Mucosa of rectum (tissue), 2 donors: Measurements from ENCODE around the gene ZC3H7B.

Experiments used
- H3K27ac ChIP-seq, 2 donors: one replicate each; pipeline ENCODE4 v1.7.0; 2013; ENCODE audit warnings: inconsistent platforms in 2 of 2, low read depth in 2 of 2, low read length in 2 of 2
- H3K27me3 ChIP-seq, 2 donors: one replicate each; pipeline ENCODE4 v1.7.0; 2013; ENCODE audit warnings: low read length in 2 of 2; ENCODE audit not compliant: control insufficient read depth in 2 of 2, insufficient read depth in 2 of 2
- H3K36me3 ChIP-seq, 2 donors: one replicate each; pipeline ENCODE4 v1.7.0; 2013; ENCODE audit warnings: low read length in 2 of 2; ENCODE audit not compliant: control insufficient read depth in 2 of 2, insufficient read depth in 2 of 2
- H3K4me1 ChIP-seq, 2 donors: one replicate each; pipeline ENCODE4 v1.7.0; 2013; ENCODE audit warnings: low read length in 2 of 2, mild to moderate bottlenecking in 1 of 2; ENCODE audit not compliant: control insufficient read depth in 2 of 2, insufficient read depth in 2 of 2
- H3K4me3 ChIP-seq, 2 donors: one replicate each; pipeline ENCODE4 v1.7.0; 2013; ENCODE audit warnings: low read length in 2 of 2
- H3K9ac ChIP-seq, 2 donors: one replicate each; pipeline ENCODE4 v1.7.0; 2013; ENCODE audit warnings: low read length in 2 of 2, low read depth in 1 of 2, mild to moderate bottlenecking in 1 of 2
- H3K9me3 ChIP-seq, 2 donors: one replicate each; pipeline ENCODE4 v1.7.0; 2013; ENCODE audit warnings: low read length in 2 of 2; ENCODE audit not compliant: control insufficient read depth in 2 of 2
- donor health status: healthy.
- donor health status: Normal muscosa, but diverticular disease.

The ZC3H7B gene

GRCh38 chr22:41302021-41302767 is 869 bp downstream of the ZC3H7B start:
- Histone ChIP-seq H3K9ac (peak overlapping the region; percentile 74 to 84), H3K9me3 (no peaks in the 10 kb centered on the region), H3K36me3 (no peaks in the 10 kb centered on the region), H3K4me1 (peaks cover 9 to 10% of the 10 kb centered on the region in 2 donors), H3K27me3 (no peaks in the 10 kb centered on the region), H3K27ac (peak overlapping the region; percentile 55 to 56), H3K4me3 (peak overlapping the region; percentile 75 to 76)

DNA sequence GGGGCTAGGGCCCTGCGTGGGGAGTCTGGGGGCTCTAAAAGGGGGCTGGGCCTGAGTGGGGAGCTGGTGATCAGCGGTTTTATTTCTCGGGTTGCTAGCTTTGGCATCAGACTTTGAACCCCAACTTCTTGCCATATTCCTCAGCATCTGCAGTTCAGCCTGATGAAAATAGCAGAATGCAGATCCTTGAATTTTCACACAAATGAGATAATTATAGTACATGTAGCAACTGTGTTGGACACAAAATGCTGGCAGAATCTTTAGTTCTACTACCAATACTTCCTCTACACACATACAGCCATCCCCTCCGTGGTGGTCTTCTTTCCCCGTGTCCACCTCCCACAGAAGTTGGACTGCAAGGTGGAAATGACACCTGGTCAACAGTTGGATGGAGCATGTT is 1.5 kb downstream of the ZC3H7B start:
- H3K36me3 ChIP-seq = peaks cover 0 to under 1% of the 10 kb centered on the region in 2 donors
- no peaks in the 10 kb centered on the region for H3K27me3 ChIP-seq

GRCh38 chr22:41305646-41306045 is 4.3 kb downstream of the ZC3H7B start:
- peaks cover 0 to 9% of the 10 kb centered on the region in 2 donors for H3K36me3 ChIP-seq
- no peak overlapping the region for H3K9ac ChIP-seq
- H3K27me3 ChIP-seq = no peaks in the 10 kb centered on the region
- peaks cover 7 to 16% of the 10 kb centered on the region in 2 donors for H3K4me1 ChIP-seq
- H3K27ac ChIP-seq = no peak overlapping the region
- no peaks in the 10 kb centered on the region for H3K9me3 ChIP-seq
- no peak overlapping the region for H3K4me3 ChIP-seq

More for the DNA sequence above, 1.5 kb downstream of the ZC3H7B start:
- Histone ChIP-seq H3K9ac (peak overlapping the region; percentile 74 to 84), H3K9me3 (no peaks in the 10 kb centered on the region), H3K4me3 (peak overlapping the region; percentile 65 to 75), H3K27ac (peak overlapping the region; percentile 15 to 32), H3K4me1 (peaks cover 9 to 10% of the 10 kb centered on the region in 2 donors)

GRCh38 chr22:41308054-41308453 is 6.7 kb downstream of the ZC3H7B start:
- Histone ChIP-seq H3K4me3 (no peak overlapping the region), H3K27me3 (no peaks in the 10 kb centered on the region)

DNA sequence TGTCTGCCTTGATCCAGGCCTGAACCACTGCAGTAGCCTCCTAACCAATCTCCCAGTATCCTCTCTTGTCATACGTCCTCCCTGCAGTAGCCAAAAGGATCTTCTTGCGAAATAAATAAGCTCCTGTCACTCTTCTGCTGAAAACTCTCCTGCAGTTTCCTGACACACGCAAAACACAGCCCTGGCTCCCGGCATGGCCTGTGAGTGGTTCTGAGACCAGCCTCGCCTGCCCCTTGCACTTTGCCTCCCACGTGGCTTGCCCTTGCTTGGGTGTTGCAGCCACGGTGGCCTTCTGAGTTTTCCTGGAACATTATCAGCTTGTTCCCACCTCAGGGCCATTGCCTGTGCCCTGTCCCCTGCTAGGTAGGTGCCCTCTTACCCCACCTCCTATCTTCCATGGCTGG is 7.2 kb downstream of the ZC3H7B start:
- Histone ChIP-seq H3K27me3 (no peaks in the 10 kb centered on the region), H3K9ac (no peak overlapping the region), H3K36me3 (peaks cover 0 to 9% of the 10 kb centered on the region in 2 donors), H3K27ac (peak overlapping the region in 1 of 2 donors; percentile 28), H3K4me1 (peaks cover 0 to 9% of the 10 kb centered on the region in 2 donors), H3K9me3 (no peaks in the 10 kb centered on the region), H3K4me3 (no peak overlapping the region)

More at GRCh38 chr22:41308054-41308453, 6.7 kb downstream of the ZC3H7B start:
- Histone ChIP-seq H3K9me3 (no peaks in the 10 kb centered on the region), H3K9ac (no peak overlapping the region), H3K27ac (peak overlapping the region in 1 of 2 donors; percentile 28), H3K36me3 (peaks cover 0 to 9% of the 10 kb centered on the region in 2 donors), H3K4me1 (peaks cover under 1 to 11% of the 10 kb centered on the region in 2 donors)

DNA sequence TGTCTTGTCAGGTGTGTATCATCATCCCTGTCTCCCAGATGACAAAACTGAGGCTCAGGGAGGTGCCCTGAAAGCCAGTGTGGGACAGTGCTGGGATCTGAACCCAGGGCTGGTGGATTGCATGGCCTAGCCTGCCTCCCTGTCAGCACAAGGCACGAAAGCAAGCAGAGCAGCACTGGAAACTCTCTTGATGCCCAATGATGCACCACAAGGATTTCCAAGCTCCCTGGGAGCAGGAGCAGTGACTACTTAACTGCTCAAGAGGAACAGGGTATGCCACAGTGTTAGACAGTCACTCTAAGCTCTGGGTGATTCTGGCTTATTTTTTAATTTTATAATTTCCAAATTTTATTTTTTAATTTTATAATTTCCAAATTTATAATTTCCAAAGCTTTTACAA is 9.0 kb downstream of the ZC3H7B start:
- H3K27me3 ChIP-seq = no peaks in the 10 kb centered on the region
- no peaks in the 10 kb centered on the region for H3K9me3 ChIP-seq
- H3K4me1 ChIP-seq = peaks cover 0 to 9% of the 10 kb centered on the region in 2 donors
- H3K9ac ChIP-seq = no peak overlapping the region
- peaks cover 0 to 13% of the 10 kb centered on the region in 2 donors for H3K36me3 ChIP-seq
- H3K4me3 ChIP-seq = no peak overlapping the region
- H3K27ac ChIP-seq = no peak overlapping the region

- Histone ChIP-seq H3K4me3 (no peak overlapping the region), H3K4me1 (peaks cover 0 to 7% of the 10 kb centered on the region in 2 donors), H3K9ac (no peak overlapping the region), H3K27me3 (no peaks in the 10 kb centered on the region), H3K36me3 (peaks cover 0 to 15% of the 10 kb centered on the region in 2 donors), H3K9me3 (no peaks in the 10 kb centered on the region), H3K27ac (no peak overlapping the region)
These were observed 10.2 kb downstream of the ZC3H7B start for GRCh38 chr22:41311487-41311886.

DNA sequence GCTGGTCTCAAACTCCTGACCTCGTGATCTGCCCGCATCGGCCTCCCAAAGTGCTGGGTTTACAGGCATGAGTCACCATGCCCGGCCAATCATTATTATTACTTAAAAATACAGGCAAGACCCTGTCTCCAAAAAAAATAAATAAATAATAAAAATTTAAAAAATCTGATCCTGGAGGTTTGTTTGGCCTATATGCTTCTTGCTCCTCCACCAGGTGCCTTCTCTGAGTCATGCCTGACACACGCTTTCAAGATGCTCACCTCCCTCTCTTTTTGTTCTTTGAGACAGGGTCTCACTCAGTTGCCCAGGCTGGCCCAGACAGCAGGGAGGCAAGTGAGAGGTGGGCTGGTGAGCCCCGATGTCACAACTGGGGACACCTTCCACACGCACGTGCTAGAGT is 13.5 kb downstream of the ZC3H7B start:
- H3K9ac ChIP-seq = no peak overlapping the region
- no peaks in the 10 kb centered on the region for H3K9me3 ChIP-seq
- H3K36me3 ChIP-seq = peaks cover 0 to 9% of the 10 kb centered on the region in 2 donors
- H3K27me3 ChIP-seq = no peaks in the 10 kb centered on the region
- H3K4me1 ChIP-seq = no peaks in the 10 kb centered on the region
- no peak overlapping the region for H3K27ac ChIP-seq
- no peak overlapping the region for H3K4me3 ChIP-seq

DNA sequence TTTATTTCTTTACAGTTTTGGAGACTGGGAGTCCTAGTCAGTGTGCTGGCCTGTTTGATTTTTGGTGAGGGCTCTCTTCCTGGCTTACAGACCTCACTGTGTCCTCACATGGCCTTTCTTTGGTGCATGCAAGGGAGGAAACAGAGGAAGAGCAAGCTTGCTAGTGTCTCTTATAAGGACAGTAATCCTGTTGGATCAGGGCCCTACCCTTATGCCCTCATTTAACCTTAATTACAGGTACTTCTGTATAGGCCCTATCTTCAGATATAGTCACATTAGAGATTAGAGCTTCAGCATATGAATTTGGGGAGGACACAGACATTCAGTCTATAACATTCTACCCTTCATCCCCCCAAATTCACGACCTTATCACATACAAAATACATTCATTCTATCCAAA is 14.3 kb downstream of the ZC3H7B start:
- no peak overlapping the region for H3K27ac ChIP-seq
- no peaks in the 10 kb centered on the region for H3K27me3 ChIP-seq
- peaks cover 0 to 10% of the 10 kb centered on the region in 2 donors for H3K36me3 ChIP-seq
- no peaks in the 10 kb centered on the region for H3K9me3 ChIP-seq
- no peak overlapping the region for H3K4me3 ChIP-seq
- no peaks in the 10 kb centered on the region for H3K4me1 ChIP-seq
- no peak overlapping the region for H3K9ac ChIP-seq

- H3K27ac ChIP-seq = no peak overlapping the region
- H3K9me3 ChIP-seq = no peaks in the 10 kb centered on the region
These were observed 19.3 kb downstream of the ZC3H7B start for GRCh38 chr22:41320416-41321240.

More at GRCh38 chr22:41320416-41321240, 19.3 kb downstream of the ZC3H7B start:
- Histone ChIP-seq H3K4me1 (no peaks in the 10 kb centered on the region), H3K4me3 (no peak overlapping the region), H3K36me3 (peaks cover 15 to 24% of the 10 kb centered on the region in 2 donors), H3K27me3 (no peaks in the 10 kb centered on the region), H3K9ac (no peak overlapping the region)
